IMR-90 (cell line): Measurements from ENCODE around the gene TMEM63C. TPM values are rescaled to one million over a fixed set of nuclear protein-coding genes. Genes with fewer than 3 reads are reported as not detected.

Experiments used
- ATAC-seq: fragments of 200-7000 bp; cut with Tn5 transposase; 2 replicates; pipeline ENCODE4 v1.9.1; 2020; ENCODE audit warnings: low read depth, mild to moderate bottlenecking, moderate library complexity
- BruUV-seq: library from RNA; stranded (reverse); fragments of 400-500 nt; replicated peaks from 2 replicates; lab custom pipeline; 2021; lab: Mats Ljungman, UMichigan
- CTCF ChIA-PET: fragments of 300-600 bp; formaldehyde crosslinking; extraction: SDS; loops from one replicate; lab custom pipeline; 2021; ENCODE audit warnings: antibody characterized with exemption; lab: Yijun Ruan, JAX
- POLR2A ChIA-PET: fragments of 300-600 bp; sonication (Branson Sonifier 250); formaldehyde crosslinking; loops from one replicate; lab custom pipeline; 2022; ENCODE audit warnings: antibody characterized with exemption; ENCODE audit not compliant: unreplicated experiment; lab: Charles Lee
- DNase-seq: peaks from one replicate; pipeline ENCODE4 v3.0.0; 2013
- H2AFZ ChIP-seq: replicated peaks from 2 replicates; pipeline ENCODE3; 2013; ENCODE audit warnings: low read length, mild to moderate bottlenecking; ENCODE audit not compliant: poor library complexity
- H2AK5ac ChIP-seq: 2 replicates; pipeline ENCODE4 v1.6.1; 2013; ENCODE audit warnings: low read depth, low read length, inconsistent platforms
- H2AK9ac ChIP-seq: replicated peaks from 2 replicates; pipeline ENCODE3; 2013; ENCODE audit warnings: mild to moderate bottlenecking, low read depth, low read length, moderate library complexity; ENCODE audit not compliant: poor library complexity
- H2BK120ac ChIP-seq: 2 replicates; pipeline ENCODE4 v1.6.1; 2013; ENCODE audit warnings: low read depth, low read length, inconsistent platforms
- H2BK15ac ChIP-seq: 3 replicates; pipeline ENCODE4 v1.6.1; 2013; ENCODE audit warnings: low read depth, low read length, inconsistent platforms
- H2BK20ac ChIP-seq: 2 replicates; pipeline ENCODE4 v1.6.1; 2013; ENCODE audit warnings: low read depth, mild to moderate bottlenecking, inconsistent platforms, low read length, moderate library complexity
- H2BK5ac ChIP-seq: 2 replicates; pipeline ENCODE4 v1.6.1; 2013; ENCODE audit warnings: mild to moderate bottlenecking, low read depth, low read length, inconsistent platforms; ENCODE audit not compliant: poor library complexity, severe bottlenecking
- H3K14ac ChIP-seq: replicated peaks from 2 replicates; pipeline ENCODE4 v1.6.1; 2013; ENCODE audit warnings: low read depth, low read length, inconsistent platforms
- H3K18ac ChIP-seq: 2 replicates; pipeline ENCODE4 v1.6.1; 2013; ENCODE audit warnings: low read depth, low read length, control low read depth
- H3K23ac ChIP-seq: 2 replicates; pipeline ENCODE4 v1.6.1; 2013; ENCODE audit warnings: low read depth, low read length, inconsistent platforms
- H3K27ac ChIP-seq: 2 replicates; pipeline ENCODE4 v1.5.1; 2013; ENCODE audit warnings: mild to moderate bottlenecking, control low read depth, low read length; ENCODE audit not compliant: insufficient read depth
- H3K27me3 ChIP-seq: 2 replicates; pipeline ENCODE4 v1.6.1; 2013; ENCODE audit warnings: low read length; ENCODE audit not compliant: control insufficient read depth, insufficient read depth
- H3K36me3 ChIP-seq: 2 replicates; pipeline ENCODE4 v1.6.1; 2013; ENCODE audit warnings: low read length, mixed read lengths; ENCODE audit not compliant: control insufficient read depth, insufficient read depth
- H3K4ac ChIP-seq: 2 replicates; pipeline ENCODE4 v1.6.1; 2013; ENCODE audit warnings: low read depth, low read length, inconsistent platforms
- H3K4me1 ChIP-seq: 2 replicates; pipeline ENCODE4 v1.6.1; 2013; ENCODE audit warnings: low read length, mixed read lengths; ENCODE audit not compliant: control insufficient read depth, insufficient read depth
- H3K4me2 ChIP-seq: 2 replicates; pipeline ENCODE4 v1.6.1; 2013; ENCODE audit warnings: low read depth, mild to moderate bottlenecking, control low read depth, low read length, moderate library complexity
- H3K4me3 ChIP-seq: 2 replicates; pipeline ENCODE4 v1.5.1; 2013; ENCODE audit warnings: low read depth, mild to moderate bottlenecking, control low read depth, low read length, moderate library complexity; ENCODE audit not compliant: insufficient read depth
- H3K56ac ChIP-seq: 2 replicates; pipeline ENCODE4 v1.6.1; 2013; ENCODE audit warnings: low read length, inconsistent platforms; ENCODE audit not compliant: insufficient read depth; ENCODE audit errors: extremely low read depth
- H3K79me1 ChIP-seq, 2 experiments: 2 replicates each; pipeline ENCODE4 v1.6.1; 2013; ENCODE audit warnings: low read length in 2 of 2, inconsistent platforms in 1 of 2, low read depth in 1 of 2
- H3K9ac ChIP-seq: 2 replicates; pipeline ENCODE4 v1.6.1; 2013; ENCODE audit warnings: low read depth, low read length, control low read depth
- H3K9me1 ChIP-seq: 2 replicates; pipeline ENCODE4 v1.6.1; 2013; ENCODE audit warnings: low read length, inconsistent platforms; ENCODE audit not compliant: insufficient read depth
- H3K9me3 ChIP-seq: 2 replicates; pipeline ENCODE4 v1.6.1; 2013; ENCODE audit warnings: low read length; ENCODE audit not compliant: control insufficient read depth, insufficient read depth
- H4K20me1 ChIP-seq: 2 replicates; pipeline ENCODE4 v1.6.1; 2013; ENCODE audit warnings: low read length, inconsistent platforms; ENCODE audit not compliant: insufficient read depth
- H4K5ac ChIP-seq: 2 replicates; pipeline ENCODE4 v1.6.1; 2013; ENCODE audit warnings: mild to moderate bottlenecking, low read depth, low read length, control low read depth
- H4K8ac ChIP-seq, 2 experiments: 2 replicates each; pipeline ENCODE4 v1.6.1; 2013; ENCODE audit warnings: low read depth in 2 of 2, low read length in 2 of 2, control low read depth in 1 of 2, inconsistent platforms in 1 of 2
- H4K91ac ChIP-seq: 2 replicates; pipeline ENCODE4 v1.6.1; 2013; ENCODE audit warnings: low read depth, low read length, inconsistent platforms; ENCODE audit not compliant: insufficient read depth
- BHLHE40 ChIP-seq: fragments of 150-350 bp; IDR thresholded peaks from 2 replicates; pipeline ENCODE4 v1.6.1; 2016; ENCODE audit warnings: mild to moderate bottlenecking, low read depth, low read length
- CEBPB ChIP-seq: IDR thresholded peaks from 2 replicates; pipeline ENCODE4 v1.6.1; 2012; ENCODE audit warnings: low read depth, low read length, improper control_type of control experiment
- CHD1 ChIP-seq: IDR thresholded peaks from 2 replicates; pipeline ENCODE4 v1.6.1; 2012; ENCODE audit warnings: low read depth, low read length, improper control_type of control experiment
- CTCF ChIP-seq: conservative IDR thresholded peaks from 2 replicates; pipeline ENCODE4 v1.5.1; 2012; ENCODE audit warnings: mild to moderate bottlenecking, low read depth, low read length, improper control_type of control experiment
- ELK1 ChIP-seq: fragments of 150-350 bp; IDR thresholded peaks from 2 replicates; pipeline ENCODE4 v1.6.1; 2016; ENCODE audit warnings: low read depth, mild to moderate bottlenecking, low read length, moderate library complexity, borderline replicate concordance
- FOS ChIP-seq: fragments of 150-350 bp; IDR thresholded peaks from 2 replicates; pipeline ENCODE4 v1.6.1; 2016; ENCODE audit warnings: low read depth, low read length
- MAFK ChIP-seq: IDR thresholded peaks from 2 replicates; pipeline ENCODE4 v1.6.1; 2012; ENCODE audit warnings: low read depth, low read length, improper control_type of control experiment
- MAZ ChIP-seq: IDR thresholded peaks from 2 replicates; pipeline ENCODE4 v1.6.1; 2012; ENCODE audit warnings: low read depth, mild to moderate bottlenecking, low read length, improper control_type of control experiment, moderate library complexity, borderline replicate concordance
- MXI1 ChIP-seq: IDR thresholded peaks from 2 replicates; pipeline ENCODE4 v1.6.1; 2012; ENCODE audit warnings: low read depth, mild to moderate bottlenecking, low read length, moderate library complexity, borderline replicate concordance
- NFE2L2 ChIP-seq: fragments of 150-350 bp; IDR thresholded peaks from 2 replicates; pipeline ENCODE4 v1.6.1; 2016; ENCODE audit warnings: low read depth, mild to moderate bottlenecking, low read length
- POLR2A ChIP-seq: IDR thresholded peaks from 2 replicates; pipeline ENCODE4 v1.6.1; 2012; ENCODE audit warnings: mild to moderate bottlenecking, low read depth, low read length
- RAD21 ChIP-seq: IDR thresholded peaks from 2 replicates; pipeline ENCODE4 v1.6.1; 2012; ENCODE audit warnings: low read length, improper control_type of control experiment
- RCOR1 ChIP-seq: IDR thresholded peaks from 2 replicates; pipeline ENCODE4 v1.6.1; 2012; ENCODE audit warnings: mild to moderate bottlenecking, low read length, improper control_type of control experiment; ENCODE audit not compliant: insufficient replicate concordance
- RFX5 ChIP-seq: IDR thresholded peaks from 2 replicates; pipeline ENCODE4 v1.8.0; 2012; ENCODE audit warnings: low read depth, mild to moderate bottlenecking, low read length, moderate library complexity
- SMC3 ChIP-seq: fragments of 150-350 bp; IDR thresholded peaks from 2 replicates; pipeline ENCODE4 v1.6.1; 2016; ENCODE audit warnings: low read depth, mild to moderate bottlenecking, antibody characterized with exemption, low read length, moderate library complexity
- USF2 ChIP-seq: fragments of 150-350 bp; IDR thresholded peaks from 2 replicates; pipeline ENCODE4 v1.6.1; 2017; ENCODE audit warnings: mild to moderate bottlenecking, antibody characterized with exemption, low read length, low read depth
- WGBS, 2 experiments: methylation state at CpG; one replicate each; pipeline versions ENCODE4 v1.1.5 to v1.1.7; 2013; ENCODE audit warnings: missing lambda C conversion rate in 2 of 2; ENCODE audit not compliant: insufficient read length in 1 of 2; ENCODE audit errors: extremely low coverage in 2 of 2; 5-methylcytosine and 5-hydroxymethylcytosine counted together
- dilution Hi-C: fragments of 300-500 bp; cut with HindIII; formaldehyde crosslinking; loops from one replicate; pipeline ENCODE4 v1.14.3; 2018; ENCODE audit warnings: low sequenced_read_pairs; ENCODE audit not compliant: unreplicated experiment
- in situ Hi-C: fragments of 300-500 bp; cut with MboI; formaldehyde crosslinking; loops from 3 replicates; pipeline ENCODE4 v1.14.3; 2019; ENCODE audit warnings: low sequenced_read_pairs, inconsistent platforms, mixed read lengths
- intact Hi-C: fragments of 100-400 bp; cut with micrococcal nuclease; formaldehyde crosslinking; loops from 2 replicates; pipeline ENCODE4 v1.10.0; 2022
- polyA plus RNA-seq, 3 experiments: library from polyadenylated mRNA; depleted of rRNA; stranded (reverse); fragments of >200 nt; gene quantifications; 2 replicates each; pipeline ENCODE4 v1.2.3, GENCODE V29; 2012; ENCODE audit warnings: low replicate concordance in 1 of 3
- total RNA-seq: library from RNA; depleted of rRNA; stranded (reverse); fragments of >200 nt; gene quantifications from 2 replicates; pipeline ENCODE4 v1.2.3, GENCODE V29; 2012

Gene TMEM63C
- total and polyA plus RNA-seq, 2 of the 4 experiments (the other 2 are of a cell fraction) = under 0.01 TPM; not detected in 1

GRCh38 chr14:77284466-77284865, 102.9 kb downstream of the TMEM63C start:
- Histone ChIP-seq H3K27me3 (no peaks in the 10 kb centered on the region), H3K23ac (no peak overlapping the region), H2BK15ac (no peak overlapping the region), H3K9ac (no peak overlapping the region), H2AK5ac (no peak overlapping the region), H2BK5ac (no peak overlapping the region), H3K4me3 (no peak overlapping the region), H2BK120ac (no peak overlapping the region), H3K36me3 (peaks cover 21% of the 10 kb centered on the region), H3K18ac (no peak overlapping the region), H3K9me1 (no peaks in the 10 kb centered on the region), H3K9me3 (no peaks in the 10 kb centered on the region), H3K14ac (no peak overlapping the region), H3K27ac (no peak overlapping the region), H4K20me1 (no peaks in the 10 kb centered on the region), H3K4me1 (no peaks in the 10 kb centered on the region), H2AK9ac (no peak overlapping the region), H3K4ac (no peak overlapping the region), H2BK20ac (no peak overlapping the region), H3K79me1 (no peaks in the 10 kb centered on the region), H4K8ac (no peak overlapping the region), H4K5ac (no peak overlapping the region), H3K56ac (no peak overlapping the region), H2AFZ (no peak overlapping the region), H3K4me2 (no peak overlapping the region), H4K91ac (no peak overlapping the region)
- intact Hi-C loops = no loop called here
- in situ Hi-C loops = no loop called here
- ATAC-seq (no peak), DNase-seq (no peak)
- ChIA-PET CTCF (no interaction called here), POLR2A (no interaction called here)
- WGBS, 2 experiments = 90% methylated on average over 3 of the region's 5 CpGs; no CpG with 5 or more reads in 1 of the 2 experiments
- dilution Hi-C loops = no loop called here
- TF ChIP-seq FOS (no peak), CHD1 (no peak), MXI1 (no peak), NFE2L2 (no peak), RCOR1 (no peak), MAFK (no peak), USF2 (no peak), RFX5 (no peak), SMC3 (no peak), MAZ (no peak), CTCF (no peak), POLR2A (no peak), RAD21 (no peak), BHLHE40 (no peak), CEBPB (no peak), ELK1 (no peak)
- BruUV-seq = no TSS peak
